Stimulated activated memory B cell treated with anti-CD40 and anti-IgM and Interleukin-4, amounts not matched to agents 10 μg/mL and 1 μg/mL and 100 μg/mL, for 72 hours (primary cell): ENCODE results near the gene CCDC136.

Experiments
- ATAC-seq: fragments of 150-1000 bp; cut with Tn5 transposase; 2 replicates; pipeline ENCODE4 v1.10.0; 2021
- H3K27ac Mint-ChIP-seq: one replicate; pipeline ENCODE4 v1.8.0; 2022; ENCODE audit warnings: mild to moderate bottlenecking, mixed read lengths
- H3K27me3 Mint-ChIP-seq: one replicate; pipeline ENCODE4 v1.8.0; 2022; ENCODE audit warnings: mixed read lengths
- H3K36me3 Mint-ChIP-seq: one replicate; pipeline ENCODE4 v1.8.0; 2022; ENCODE audit warnings: mixed read lengths
- H3K4me1 Mint-ChIP-seq: one replicate; pipeline ENCODE4 v1.8.0; 2022; ENCODE audit warnings: mixed read lengths
- H3K4me3 Mint-ChIP-seq: one replicate; pipeline ENCODE4 v1.8.0; 2022; ENCODE audit warnings: mild to moderate bottlenecking, moderate library complexity, mixed read lengths
- H3K9me3 Mint-ChIP-seq: one replicate; pipeline ENCODE4 v1.8.0; 2022; ENCODE audit warnings: mixed read lengths

CCDC136 gene

GRCh38 chr7:128849804-128850490, 58.2 kb downstream of the CCDC136 start:
- H3K9me3 Mint-ChIP-seq, result no peaks in the 10 kb centered on the region
- H3K27me3 Mint-ChIP-seq, result peaks cover 9% of the 10 kb centered on the region
- no peak for ATAC-seq
- H3K27ac Mint-ChIP-seq, result no peak overlapping the region
- H3K4me3 Mint-ChIP-seq, result no peak overlapping the region
- no peaks in the 10 kb centered on the region for H3K36me3 Mint-ChIP-seq
- H3K4me1 Mint-ChIP-seq, result no peaks in the 10 kb centered on the region

DNA sequence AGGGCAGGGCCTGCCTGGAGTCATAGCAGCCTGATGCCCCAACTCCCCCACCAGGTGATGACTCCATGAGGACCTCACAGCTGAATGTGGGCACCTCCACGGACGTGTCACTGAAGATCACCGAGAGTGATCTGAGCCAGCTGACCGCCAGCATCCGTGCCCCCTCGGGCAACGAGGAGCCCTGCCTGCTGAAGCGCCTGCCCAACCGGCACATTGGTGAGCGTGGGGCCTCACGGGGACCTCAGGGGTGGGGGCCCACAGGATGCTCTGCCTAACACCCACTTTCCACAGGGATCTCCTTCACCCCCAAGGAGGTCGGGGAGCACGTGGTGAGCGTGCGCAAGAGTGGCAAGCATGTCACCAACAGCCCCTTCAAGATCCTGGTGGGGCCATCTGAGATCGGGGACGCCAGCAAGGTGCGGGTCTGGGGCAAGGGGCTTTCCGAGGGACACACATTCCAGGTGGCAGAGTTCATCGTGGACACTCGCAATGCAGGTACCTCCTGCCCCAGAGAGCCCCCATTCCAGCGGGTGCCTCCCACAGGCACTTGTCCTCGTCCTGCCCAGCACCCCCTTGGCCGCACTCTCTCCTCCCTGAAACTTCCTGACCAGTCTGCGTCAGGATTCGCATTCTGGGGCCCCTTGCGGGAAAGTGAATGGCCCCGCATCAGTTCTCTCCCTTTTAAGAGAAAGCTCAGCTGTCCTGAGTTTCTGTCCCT, 60.9 kb downstream of the CCDC136 start:
- H3K27ac Mint-ChIP-seq, result no peak overlapping the region
- no peak overlapping the region for H3K4me3 Mint-ChIP-seq
- H3K9me3 Mint-ChIP-seq, result no peaks in the 10 kb centered on the region
- no peak for ATAC-seq
- no peaks in the 10 kb centered on the region for H3K36me3 Mint-ChIP-seq
- peaks cover 17% of the 10 kb centered on the region for H3K27me3 Mint-ChIP-seq
- peaks cover 4% of the 10 kb centered on the region for H3K4me1 Mint-ChIP-seq

DNA sequence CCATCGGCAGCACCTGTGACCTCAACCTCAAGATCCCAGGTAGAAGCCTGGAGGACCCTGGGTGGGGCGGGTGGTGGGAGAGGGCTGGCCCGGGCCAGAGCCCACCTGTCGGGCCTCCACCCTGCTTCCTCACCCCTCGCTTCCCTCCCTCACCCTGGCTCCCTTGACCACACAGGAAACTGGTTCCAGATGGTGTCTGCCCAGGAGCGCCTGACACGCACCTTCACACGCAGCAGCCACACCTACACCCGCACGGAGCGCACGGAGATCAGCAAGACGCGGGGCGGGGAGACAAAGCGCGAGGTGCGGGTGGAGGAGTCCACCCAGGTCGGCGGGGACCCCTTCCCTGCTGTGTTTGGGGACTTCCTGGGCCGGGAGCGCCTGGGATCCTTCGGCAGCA, 62.0 kb downstream of the CCDC136 start:
- Mint-ChIP-seq H3K27me3 (peaks cover 17% of the 10 kb centered on the region), H3K4me1 (peaks cover 4% of the 10 kb centered on the region), H3K27ac (no peak overlapping the region), H3K4me3 (no peak overlapping the region), H3K9me3 (no peaks in the 10 kb centered on the region), H3K36me3 (no peaks in the 10 kb centered on the region)
- no peak for ATAC-seq

GRCh38 chr7:128854396-128854795, 62.6 kb downstream of the CCDC136 start:
- H3K27ac Mint-ChIP-seq, result no peak overlapping the region
- peaks cover 4% of the 10 kb centered on the region for H3K4me1 Mint-ChIP-seq
- peaks cover 17% of the 10 kb centered on the region for H3K27me3 Mint-ChIP-seq
- H3K4me3 Mint-ChIP-seq, result no peak overlapping the region
- no peaks in the 10 kb centered on the region for H3K9me3 Mint-ChIP-seq
- no peaks in the 10 kb centered on the region for H3K36me3 Mint-ChIP-seq
- ATAC-seq, result no peak

DNA sequence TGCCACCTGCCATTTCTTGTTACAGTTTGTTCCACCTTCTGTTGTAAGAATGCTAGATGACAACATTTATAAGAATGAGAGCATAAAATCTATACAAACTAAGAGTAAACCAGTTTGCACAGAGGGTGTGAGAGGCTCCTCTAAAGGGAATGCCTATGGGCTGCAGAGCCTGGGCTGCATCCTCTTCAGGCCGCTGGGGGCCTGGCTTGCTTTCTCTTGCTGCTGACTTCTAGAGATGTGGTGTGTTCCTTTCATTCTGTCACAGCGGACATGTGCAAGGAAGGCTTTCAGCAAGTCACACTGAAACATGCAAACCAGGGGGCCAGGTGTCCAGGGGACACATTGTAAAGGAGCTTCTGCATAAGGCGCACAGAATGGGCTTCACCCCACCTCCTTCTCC, 63.8 kb downstream of the CCDC136 start:
- Mint-ChIP-seq H3K27me3 (peaks cover 8% of the 10 kb centered on the region), H3K9me3 (no peaks in the 10 kb centered on the region), H3K36me3 (no peaks in the 10 kb centered on the region), H3K4me3 (no peak overlapping the region), H3K4me1 (peaks cover 11% of the 10 kb centered on the region), H3K27ac (no peak overlapping the region)
- ATAC-seq, result no peak

GRCh38 chr7:128856001-128856718, 64.4 kb downstream of the CCDC136 start:
- no peaks in the 10 kb centered on the region for H3K9me3 Mint-ChIP-seq
- ATAC-seq, result no peak
- H3K27ac Mint-ChIP-seq, result no peak overlapping the region
- no peaks in the 10 kb centered on the region for H3K36me3 Mint-ChIP-seq
- peaks cover 8% of the 10 kb centered on the region for H3K27me3 Mint-ChIP-seq
- no peak overlapping the region for H3K4me3 Mint-ChIP-seq
- H3K4me1 Mint-ChIP-seq, result peaks cover 11% of the 10 kb centered on the region

GRCh38 chr7:128858380-128859231, 66.8 kb downstream of the CCDC136 start:
- Mint-ChIP-seq H3K36me3 (no peaks in the 10 kb centered on the region), H3K4me1 (peaks cover 19% of the 10 kb centered on the region), H3K27ac (no peak overlapping the region), H3K9me3 (no peaks in the 10 kb centered on the region), H3K27me3 (peaks cover 8% of the 10 kb centered on the region), H3K4me3 (no peak overlapping the region)
- ATAC-seq, result no peak

DNA sequence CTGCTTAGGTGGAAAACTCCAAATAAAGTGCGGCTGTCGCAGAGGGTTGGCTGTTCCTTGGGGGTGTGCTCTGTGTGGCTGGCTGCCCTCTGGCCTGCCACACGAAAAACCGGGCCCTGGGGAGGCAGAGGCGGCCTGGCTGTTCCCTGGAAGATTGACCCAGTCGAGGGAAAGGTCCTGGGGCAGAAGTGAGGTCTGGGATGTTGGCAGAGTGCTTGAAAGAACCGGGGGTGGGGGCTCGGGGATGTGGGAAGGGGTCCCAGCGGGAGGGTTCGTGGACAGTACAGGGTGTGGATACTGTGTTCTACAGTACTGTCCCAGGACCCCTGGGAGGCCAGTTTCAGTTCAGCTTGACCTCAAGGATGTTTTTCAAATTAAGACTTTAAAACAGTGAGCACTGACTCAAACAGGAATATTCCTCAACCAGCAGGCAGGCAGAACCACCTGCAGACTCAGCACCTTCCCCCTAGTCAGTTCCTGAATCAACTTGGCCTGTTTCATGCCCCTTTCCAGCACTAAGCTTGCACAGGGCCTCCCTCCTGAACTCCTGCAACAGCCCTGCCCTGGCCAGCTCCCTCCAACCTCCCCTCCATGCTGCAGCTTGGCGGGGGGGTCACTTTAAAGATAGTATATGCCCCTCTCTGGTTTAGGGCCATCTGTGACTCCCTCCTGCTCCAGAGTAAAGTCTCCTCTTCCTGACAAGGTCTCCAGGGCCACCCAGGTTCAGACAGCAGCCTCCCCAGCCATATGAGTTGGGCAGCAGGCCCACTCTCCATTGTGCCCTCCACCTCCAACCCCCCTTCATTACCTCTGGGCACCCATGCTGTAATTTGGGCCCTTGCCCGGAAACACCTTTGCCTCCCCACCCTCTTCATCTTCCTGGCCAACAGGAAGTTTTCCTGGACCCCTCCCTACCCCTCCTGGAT, 67.7 kb downstream of the CCDC136 start:
- Mint-ChIP-seq H3K27ac (no peak overlapping the region), H3K27me3 (peaks cover 8% of the 10 kb centered on the region), H3K9me3 (no peaks in the 10 kb centered on the region), H3K36me3 (no peaks in the 10 kb centered on the region), H3K4me1 (peaks cover 24% of the 10 kb centered on the region), H3K4me3 (no peak overlapping the region)
- no peak for ATAC-seq

- no peak overlapping the region for H3K27ac Mint-ChIP-seq
- ATAC-seq, result no peak
These were observed 68.6 kb downstream of the CCDC136 start for GRCh38 chr7:128860158-128861073.

GRCh38 chr7:128861957-128862570, 70.3 kb downstream of the CCDC136 start:
- peaks cover 32% of the 10 kb centered on the region for H3K4me1 Mint-ChIP-seq
- H3K4me3 Mint-ChIP-seq, result peak overlapping the region; percentile 93

More at GRCh38 chr7:128860158-128861073, 68.6 kb downstream of the CCDC136 start:
- H3K27me3 Mint-ChIP-seq, result peaks cover 8% of the 10 kb centered on the region
- H3K4me1 Mint-ChIP-seq, result peaks cover 30% of the 10 kb centered on the region
- no peak overlapping the region for H3K4me3 Mint-ChIP-seq
- peaks cover 6% of the 10 kb centered on the region for H3K36me3 Mint-ChIP-seq
- H3K9me3 Mint-ChIP-seq, result no peaks in the 10 kb centered on the region

DNA sequence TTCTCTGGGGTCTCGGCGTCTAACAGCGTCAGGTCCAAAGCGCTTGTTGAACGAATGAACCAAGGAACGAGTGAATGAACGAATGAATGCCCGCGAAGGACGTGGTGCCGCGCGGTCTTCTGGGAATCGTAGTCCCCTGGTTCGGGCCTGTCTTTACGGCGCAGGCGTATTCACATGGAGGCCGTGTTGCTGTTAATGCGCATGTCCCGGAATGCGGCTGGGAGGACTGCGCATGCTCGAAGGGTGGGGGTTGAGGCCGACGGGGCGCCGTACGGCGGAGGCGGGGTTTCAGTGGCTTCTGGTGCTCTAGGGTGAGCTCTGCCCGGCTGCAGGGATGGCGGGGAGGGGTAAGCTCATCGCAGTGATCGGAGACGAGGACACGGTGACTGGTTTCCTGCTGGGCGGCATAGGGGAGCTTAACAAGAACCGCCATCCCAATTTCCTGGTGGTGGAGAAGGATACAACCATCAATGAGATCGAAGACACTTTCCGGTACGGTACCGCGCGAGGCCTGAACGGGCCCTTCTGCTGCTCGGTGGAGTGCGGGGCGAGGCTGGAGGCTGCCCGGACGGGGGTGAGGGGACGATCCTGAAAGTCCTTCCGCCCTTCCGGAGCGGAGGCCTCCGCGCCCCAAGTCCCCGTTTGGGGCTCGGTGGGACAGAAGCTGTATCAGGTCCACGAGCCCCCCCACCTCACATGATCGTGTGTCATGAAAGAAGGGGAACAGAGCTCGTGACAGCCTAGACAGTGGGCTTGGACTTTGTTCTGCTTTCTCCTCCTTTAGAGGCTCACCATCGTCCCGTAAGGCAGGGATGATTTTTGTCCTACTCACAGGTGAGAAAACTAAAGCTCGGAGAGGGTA, 71.0 kb downstream of the CCDC136 start, which contains the start of gene ATP6V1F:
ATP6V1F (plus strand) TSS at position 286 of the 862 bp plus-strand sequence; CDS start at position 335, 49 bp downstream.
- Mint-ChIP-seq H3K9me3 (no peaks in the 10 kb centered on the region), H3K4me1 (peaks cover 34% of the 10 kb centered on the region)

More at GRCh38 chr7:128861957-128862570, 70.3 kb downstream of the CCDC136 start:
- no peak for ATAC-seq
- H3K27me3 Mint-ChIP-seq, result no peaks in the 10 kb centered on the region
- peaks cover 20% of the 10 kb centered on the region for H3K36me3 Mint-ChIP-seq
- H3K9me3 Mint-ChIP-seq, result no peaks in the 10 kb centered on the region
- H3K27ac Mint-ChIP-seq, result peak overlapping the region; percentile 87

DNA sequence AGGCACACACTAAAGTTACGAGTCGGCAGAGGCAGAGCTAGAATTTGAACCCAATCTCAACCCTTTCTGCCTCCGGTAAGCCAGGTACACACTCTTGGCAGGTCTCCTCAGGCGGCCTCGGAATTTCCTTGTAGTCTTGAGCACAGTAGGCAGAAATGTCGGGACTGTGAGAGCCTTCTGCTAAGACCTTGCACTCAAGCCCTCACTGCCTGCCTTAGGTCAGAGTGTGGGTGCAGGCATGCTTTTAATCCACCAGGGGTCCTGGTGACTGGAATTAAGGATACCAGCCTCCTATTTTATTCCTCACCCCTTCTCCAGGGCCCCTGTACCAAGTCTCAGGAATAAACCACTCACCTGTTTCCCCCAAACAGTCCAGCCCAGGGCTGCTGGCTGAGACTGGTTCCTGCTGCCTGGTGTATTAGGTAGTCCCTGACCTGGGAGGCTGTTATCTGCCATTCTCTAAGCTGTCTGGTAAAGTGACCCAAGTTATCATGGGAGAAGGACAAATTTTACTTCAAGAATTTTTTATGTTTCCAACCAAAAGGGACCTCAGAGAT, 71.7 kb downstream of the CCDC136 start:
- no peaks in the 10 kb centered on the region for H3K27me3 Mint-ChIP-seq
- H3K4me3 Mint-ChIP-seq, result peak overlapping the region; percentile 93
- H3K36me3 Mint-ChIP-seq, result peaks cover 28% of the 10 kb centered on the region
- peak overlapping the region; percentile 87 for H3K27ac Mint-ChIP-seq
- no peaks in the 10 kb centered on the region for H3K9me3 Mint-ChIP-seq
- H3K4me1 Mint-ChIP-seq, result peaks cover 38% of the 10 kb centered on the region
- ATAC-seq, result peak; percentile 49

More for the DNA sequence above, 71.0 kb downstream of the CCDC136 start, which contains the start of gene ATP6V1F:
- ATAC-seq, result peak; percentile 94
- Mint-ChIP-seq H3K27me3 (no peaks in the 10 kb centered on the region), H3K27ac (peak within 1 kb of the TSS; percentile 87), H3K4me3 (peak within 1 kb of the TSS; percentile 93), H3K36me3 (peaks cover 26% of the 10 kb centered on the region)
